ENCODE measurements around the gene HCFC2. TPM values are rescaled to one million over a fixed set of nuclear protein-coding genes. Genes with fewer than 3 reads are reported as not detected.
A peak's percentile ranks its signal among the peaks of the same experiment; 100 is the strongest.

HCFC2 gene
- total and polyA plus RNA-seq, 2 experiments from 2014 or later, result 7.5 to 15.1 TPM

GRCh38 chr12:104115587-104115975 lies 51.2 kb downstream of the HCFC2 start:
- Histone ChIP-seq H3K27me3 (no peaks in the 10 kb centered on the region), H4K20me1 (ENCODE audit: insufficient read depth, poor library complexity, severe bottlenecking) (no peaks in the 10 kb centered on the region), H3K4me1 (ENCODE audit: insufficient read depth) (no peaks in the 10 kb centered on the region), H3K9me2 (replicated peaks; ENCODE audit: insufficient read depth) (no peaks in the 10 kb centered on the region), H3K27ac (no peak overlapping the region), H3K36me3 (replicated peaks; ENCODE audit: insufficient read depth, low read depth) (no peaks in the 10 kb centered on the region), H2AFZ (no peak overlapping the region), H3K4me2 (no peak overlapping the region), H3K79me2 (no peaks in the 10 kb centered on the region), H3K9me3 (ENCODE audit: low read depth) (no peaks in the 10 kb centered on the region), H3K4me3 (no peak overlapping the region)
- TF ChIP-seq EZH2phosphoT487 (IDR thresholded peaks at IDR 0.05; ENCODE audit: low read depth, severe bottlenecking, unreplicated experiment), result no peak
- TF ChIP-seq CTCF (IDR thresholded peaks at IDR 0.05; ENCODE audit: poor library complexity), result no peak
- TF ChIP-seq EZH2 (IDR thresholded peaks at IDR 0.05; ENCODE audit: borderline replicate concordance), result no peak
- no peak for DNase-seq (ENCODE audit: low spot score)

- no peaks in the 10 kb centered on the region for H3K9me2 ChIP-seq (replicated peaks; ENCODE audit: insufficient read depth)
- H3K36me3 ChIP-seq (replicated peaks; ENCODE audit: insufficient read depth, low read depth), result no peaks in the 10 kb centered on the region
- no peak for DNase-seq (ENCODE audit: low spot score)
- H3K79me2 ChIP-seq, result no peaks in the 10 kb centered on the region
- H3K9me3 ChIP-seq (ENCODE audit: low read depth), result no peaks in the 10 kb centered on the region
- no peaks in the 10 kb centered on the region for H3K4me1 ChIP-seq (ENCODE audit: insufficient read depth)
- no peak overlapping the region for H3K4me2 ChIP-seq
- TF ChIP-seq EZH2phosphoT487 (IDR thresholded peaks at IDR 0.05; ENCODE audit: low read depth, severe bottlenecking, unreplicated experiment), result no peak
- no peak for TF ChIP-seq CTCF (IDR thresholded peaks at IDR 0.05; ENCODE audit: poor library complexity)
- no peak for TF ChIP-seq EZH2 (IDR thresholded peaks at IDR 0.05; ENCODE audit: borderline replicate concordance)
- no peak overlapping the region for H3K27ac ChIP-seq
- H4K20me1 ChIP-seq (ENCODE audit: insufficient read depth, poor library complexity, severe bottlenecking), result no peaks in the 10 kb centered on the region
- H3K4me3 ChIP-seq, result no peak overlapping the region
- no peak overlapping the region for H2AFZ ChIP-seq
- H3K27me3 ChIP-seq, result no peaks in the 10 kb centered on the region
Observed at GRCh38 chr12:104121001-104121400, 56.7 kb downstream of the HCFC2 start.

- no peaks in the 10 kb centered on the region for H3K36me3 ChIP-seq (replicated peaks; ENCODE audit: insufficient read depth, low read depth)
- H3K27ac ChIP-seq, result no peak overlapping the region
- H3K9me2 ChIP-seq (replicated peaks; ENCODE audit: insufficient read depth), result no peaks in the 10 kb centered on the region
- TF ChIP-seq EZH2phosphoT487 (IDR thresholded peaks at IDR 0.05; ENCODE audit: low read depth, severe bottlenecking, unreplicated experiment) (no peak), EZH2 (IDR thresholded peaks at IDR 0.05; ENCODE audit: borderline replicate concordance) (no peak), CTCF (IDR thresholded peaks at IDR 0.05; ENCODE audit: poor library complexity) (no peak)
- H2AFZ ChIP-seq, result no peak overlapping the region
- no peaks in the 10 kb centered on the region for H4K20me1 ChIP-seq (ENCODE audit: insufficient read depth, poor library complexity, severe bottlenecking)
- H3K4me1 ChIP-seq (ENCODE audit: insufficient read depth), result no peaks in the 10 kb centered on the region
- no peaks in the 10 kb centered on the region for H3K79me2 ChIP-seq
- no peak for DNase-seq (ENCODE audit: low spot score)
- no peak overlapping the region for H3K4me3 ChIP-seq
- H3K9me3 ChIP-seq (ENCODE audit: low read depth), result no peaks in the 10 kb centered on the region
- H3K4me2 ChIP-seq, result no peak overlapping the region
- H3K27me3 ChIP-seq, result no peaks in the 10 kb centered on the region
- WGBS (ENCODE audit: low lambda C conversion rate, missing lambda C conversion rate), result 98% methylated on average over 9 of the region's 9 CpGs
Observed at GRCh38 chr12:104122298-104122697, 58.0 kb downstream of the HCFC2 start.

- peak; percentile 63 for TF ChIP-seq EZH2phosphoT487 (IDR thresholded peaks at IDR 0.05; ENCODE audit: low read depth, severe bottlenecking, unreplicated experiment)
- TF ChIP-seq EZH2 (IDR thresholded peaks at IDR 0.05; ENCODE audit: borderline replicate concordance), result no peak
- whole genome bisulfite sequencing (ENCODE audit: low lambda C conversion rate, missing lambda C conversion rate), result 73% methylated on average over 3 of the region's 3 CpGs
- Histone ChIP-seq H3K27ac (no peak overlapping the region), H3K4me3 (no peak overlapping the region), H3K9me2 (replicated peaks; ENCODE audit: insufficient read depth) (no peaks in the 10 kb centered on the region), H3K9me3 (ENCODE audit: low read depth) (no peaks in the 10 kb centered on the region), H3K4me2 (no peak overlapping the region), H3K27me3 (no peaks in the 10 kb centered on the region), H4K20me1 (ENCODE audit: insufficient read depth, poor library complexity, severe bottlenecking) (peaks cover 11% of the 10 kb centered on the region), H3K36me3 (replicated peaks; ENCODE audit: insufficient read depth, low read depth) (no peaks in the 10 kb centered on the region), H3K4me1 (ENCODE audit: insufficient read depth) (peaks cover 6% of the 10 kb centered on the region), H2AFZ (no peak overlapping the region), H3K79me2 (peaks cover 9% of the 10 kb centered on the region)
- DNase-seq (ENCODE audit: low spot score), result no peak
Observed at GRCh38 chr12:104126548-104126947, 62.2 kb downstream of the HCFC2 start.
